GM10847 (cell line): ENCODE results near the gene PGAP2.

Experiments used
- POLR2A ChIP-seq: IDR thresholded peaks from 2 replicates; pipeline ENCODE4 v1.6.1; 2011; ENCODE audit not compliant: insufficient read length; ENCODE audit errors: extremely low read depth

The PGAP2 gene

DNA sequence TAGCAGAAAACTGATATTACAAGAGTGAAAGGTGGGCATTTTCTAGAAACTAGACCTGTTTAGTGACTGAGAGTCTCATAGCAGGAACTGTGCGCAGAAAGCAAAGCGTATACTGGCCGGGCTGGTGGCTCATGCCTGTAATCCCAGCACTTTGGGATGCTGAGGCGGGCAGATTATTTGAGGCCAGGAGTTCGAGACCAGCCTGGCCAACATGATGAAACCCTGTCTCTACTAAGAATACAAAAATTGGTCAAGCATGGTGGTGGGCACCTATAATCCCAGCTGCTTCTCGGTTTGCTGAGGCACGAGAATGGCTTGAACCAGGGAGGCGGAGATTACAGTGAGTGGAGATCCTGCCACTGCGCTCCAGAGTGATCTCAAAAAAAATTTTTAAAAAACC lies 9.2 kb upstream of the PGAP2 start:
- no peak for TF ChIP-seq POLR2A

DNA sequence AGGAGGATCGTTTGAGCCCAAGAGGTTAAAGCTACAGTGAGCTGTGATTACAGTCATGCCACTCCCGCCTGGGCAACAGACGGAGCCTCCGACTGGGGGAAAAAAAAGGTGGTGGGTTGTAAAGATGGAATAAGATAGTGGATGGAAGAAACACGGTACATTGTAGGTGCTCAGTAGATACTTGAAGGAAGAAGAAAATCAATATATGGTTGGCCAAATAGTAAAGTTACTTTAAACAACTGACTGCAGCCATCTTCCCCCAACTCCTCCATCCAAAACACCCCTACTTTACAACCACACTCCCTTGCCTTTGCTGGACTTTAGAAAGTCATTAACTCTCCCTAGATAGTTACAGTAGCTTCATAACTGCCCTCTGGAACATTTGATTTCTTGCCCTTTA lies 8.5 kb upstream of the PGAP2 start:
- no peak for TF ChIP-seq POLR2A

DNA sequence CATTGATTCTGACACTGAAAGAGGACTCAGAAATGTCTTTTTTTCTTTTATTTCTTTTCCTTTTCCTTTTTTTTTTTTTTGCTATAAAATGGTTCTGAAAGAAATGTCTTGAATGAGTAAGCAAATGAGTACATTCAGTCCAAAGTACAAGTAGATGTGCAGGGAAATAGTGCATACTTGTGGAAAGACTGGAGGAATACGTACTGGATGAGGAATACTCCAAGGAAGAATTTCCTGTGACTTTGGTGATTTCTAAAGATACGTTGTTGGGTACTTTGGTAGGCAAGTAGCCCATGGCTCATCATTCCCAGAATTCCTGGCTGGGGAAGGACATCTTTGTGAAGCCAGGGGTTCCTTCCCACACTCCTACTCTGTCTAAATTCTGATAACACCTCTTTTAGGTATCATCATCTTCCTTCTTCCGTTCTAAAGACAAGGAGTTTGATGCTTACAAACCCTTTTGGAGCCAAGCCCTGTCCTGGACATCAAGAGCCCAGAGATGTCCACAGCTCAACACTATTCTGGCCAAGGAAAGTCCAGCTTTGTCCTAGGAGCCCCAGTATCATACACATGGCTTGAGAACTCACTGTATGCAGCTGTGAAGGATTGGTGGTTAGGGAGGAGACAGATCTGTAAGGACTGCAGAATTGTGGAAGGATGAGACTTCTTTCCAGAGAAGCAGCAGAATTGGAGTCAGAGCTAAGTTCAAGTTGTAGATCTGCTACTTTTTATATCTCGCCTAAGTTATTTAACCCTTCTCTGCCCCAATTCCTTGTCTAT lies 6.2 kb upstream of the PGAP2 start:
- TF ChIP-seq POLR2A, result no peak

DNA sequence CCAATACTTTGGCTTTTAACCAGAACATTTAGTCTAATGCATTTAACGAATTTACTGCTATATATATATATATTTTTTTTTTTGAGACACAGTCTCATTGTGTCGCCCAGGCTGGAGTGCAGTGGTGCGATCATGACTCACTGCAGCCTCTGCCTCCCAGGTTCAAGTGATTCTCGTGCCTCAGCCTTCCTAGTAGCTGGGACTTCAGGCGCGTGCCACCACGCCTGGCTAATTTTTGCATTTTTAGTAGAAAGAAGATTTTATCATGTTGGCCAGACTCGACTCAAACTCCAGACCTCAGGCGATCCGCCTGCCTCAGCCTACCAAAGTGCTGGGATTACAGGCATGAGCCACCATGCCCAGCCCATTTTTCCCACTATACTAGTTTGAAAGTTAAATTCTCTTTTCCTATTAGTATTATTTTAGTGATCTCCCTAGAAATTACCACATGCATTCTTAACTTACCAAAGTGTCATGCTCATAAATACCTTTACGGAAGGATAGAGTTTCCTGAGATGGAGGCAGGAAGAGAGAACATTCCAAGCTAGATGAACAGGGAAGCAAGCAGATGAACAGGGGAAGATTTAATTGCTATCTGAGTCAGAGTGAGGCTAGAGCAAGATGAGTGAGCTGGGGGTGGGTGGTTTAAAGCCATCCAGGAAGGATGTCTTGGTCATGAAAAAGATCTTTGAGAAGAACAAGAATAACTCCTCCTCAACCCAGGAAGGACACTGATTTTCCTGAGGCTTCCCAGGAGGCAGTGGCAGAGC lies 4.4 kb upstream of the PGAP2 start:
- no peak for TF ChIP-seq POLR2A

DNA sequence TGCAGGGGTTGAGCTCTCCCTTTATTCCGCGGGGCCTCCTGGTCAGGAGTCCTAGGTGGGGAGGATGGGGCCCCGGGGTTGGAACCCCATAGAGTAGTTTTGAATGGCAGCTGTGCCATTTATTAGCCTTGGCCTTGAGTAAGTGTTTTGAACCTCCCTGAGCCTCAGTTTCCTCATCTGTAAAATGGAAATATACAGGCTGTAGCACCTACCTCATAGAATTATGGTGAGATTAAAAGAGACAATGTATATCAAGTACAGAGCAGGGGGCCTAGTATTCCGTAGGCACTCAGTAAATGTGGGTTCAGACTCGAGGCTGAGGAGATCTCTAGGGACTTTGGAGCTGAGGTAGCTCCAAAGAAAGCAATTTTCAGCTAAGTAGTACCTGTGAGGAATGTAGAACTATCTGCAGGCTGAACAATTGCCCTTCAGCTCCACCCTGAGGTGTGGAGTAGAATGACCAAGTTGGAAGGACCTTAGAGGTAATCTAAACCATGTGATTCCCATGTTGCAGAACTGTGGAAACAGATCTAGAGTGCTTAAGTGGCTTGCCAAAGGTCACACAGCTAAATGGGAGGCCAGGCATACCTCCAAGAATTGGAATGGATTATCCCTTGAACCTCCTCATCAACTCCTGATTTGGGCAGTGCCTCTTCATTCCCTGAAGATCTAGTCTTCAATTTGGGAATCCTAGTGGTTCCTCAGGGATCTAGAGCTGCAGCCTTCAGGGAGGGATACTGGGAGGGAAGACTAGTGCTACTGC lies 682 bp downstream of the PGAP2 start:
- TF ChIP-seq POLR2A, result no peak

DNA sequence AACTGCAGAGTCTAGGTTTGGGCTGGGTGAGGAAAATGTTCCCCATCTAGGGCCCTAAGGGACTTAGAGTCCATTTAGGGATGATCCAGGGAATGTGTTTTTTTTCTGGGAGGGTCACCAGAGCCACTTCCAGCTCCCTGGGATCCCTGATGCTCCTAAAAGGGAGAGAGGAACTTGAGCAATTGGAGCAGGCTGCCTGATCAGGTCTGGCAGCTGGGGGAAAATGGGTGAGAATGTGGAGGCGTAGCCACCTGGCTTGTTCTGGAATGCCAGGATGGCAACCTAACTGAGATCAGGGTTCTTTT lies 1.2 kb downstream of the PGAP2 start:
- TF ChIP-seq POLR2A, result no peak

DNA sequence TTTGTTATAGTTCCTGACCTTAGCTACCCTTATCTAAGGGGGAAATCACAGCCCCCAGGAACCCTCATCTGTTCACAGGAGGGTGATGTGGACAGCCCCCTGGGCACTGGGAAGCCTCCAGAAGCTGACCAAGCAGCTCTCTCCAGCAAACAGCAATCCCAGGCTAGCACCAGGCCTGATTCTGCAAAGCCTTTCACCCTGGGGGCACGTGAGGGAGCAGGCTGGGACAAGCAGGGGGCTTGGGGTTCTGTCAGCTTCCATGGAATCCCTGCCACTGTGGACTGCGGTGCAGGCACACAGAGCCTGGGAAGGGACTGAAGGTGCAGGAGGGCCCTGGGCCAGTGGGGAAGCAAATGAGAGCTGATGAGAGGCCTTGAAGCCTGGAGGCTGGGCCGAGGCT lies 2.1 kb downstream of the PGAP2 start:
- no peak for TF ChIP-seq POLR2A

DNA sequence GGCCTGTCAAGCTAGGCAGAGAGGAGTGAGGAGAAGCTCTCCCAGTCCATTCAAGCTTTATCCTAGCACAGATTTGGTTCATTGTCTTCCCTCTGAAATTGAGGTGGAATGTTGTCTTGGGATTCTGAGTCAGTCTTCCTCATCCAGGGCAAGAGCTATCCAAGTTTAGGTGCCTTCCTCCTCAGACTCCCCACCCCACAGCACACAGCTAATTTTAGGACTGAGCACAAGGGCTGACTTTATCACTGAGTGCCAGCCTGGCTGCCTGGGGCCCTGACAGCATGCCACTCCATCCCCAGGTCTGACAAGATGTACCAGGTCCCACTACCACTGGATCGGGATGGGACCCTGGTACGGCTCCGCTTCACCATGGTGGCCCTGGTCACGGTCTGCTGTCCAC lies 2.6 kb downstream of the PGAP2 start:
- no peak for TF ChIP-seq POLR2A

DNA sequence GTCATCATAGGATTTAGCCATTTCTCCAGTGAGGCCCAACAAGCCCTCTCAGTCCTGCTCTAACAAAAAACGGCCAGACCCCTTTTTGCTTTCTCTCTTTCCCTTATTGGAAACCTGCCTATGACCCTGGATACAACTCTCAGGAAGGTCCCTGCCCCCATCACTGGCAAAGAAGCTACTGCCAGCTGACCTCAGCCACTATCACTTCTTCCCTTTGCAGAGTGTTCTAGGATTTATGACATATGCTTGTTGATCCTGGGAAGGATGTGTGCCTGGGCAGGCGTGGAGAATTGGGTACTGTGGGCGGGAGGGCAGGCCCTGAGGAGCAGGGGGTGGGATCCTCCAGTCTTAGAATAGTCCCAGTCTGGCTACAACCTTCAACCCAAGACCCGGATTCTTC lies 7.5 kb downstream of the PGAP2 start:
- TF ChIP-seq POLR2A, result no peak

DNA sequence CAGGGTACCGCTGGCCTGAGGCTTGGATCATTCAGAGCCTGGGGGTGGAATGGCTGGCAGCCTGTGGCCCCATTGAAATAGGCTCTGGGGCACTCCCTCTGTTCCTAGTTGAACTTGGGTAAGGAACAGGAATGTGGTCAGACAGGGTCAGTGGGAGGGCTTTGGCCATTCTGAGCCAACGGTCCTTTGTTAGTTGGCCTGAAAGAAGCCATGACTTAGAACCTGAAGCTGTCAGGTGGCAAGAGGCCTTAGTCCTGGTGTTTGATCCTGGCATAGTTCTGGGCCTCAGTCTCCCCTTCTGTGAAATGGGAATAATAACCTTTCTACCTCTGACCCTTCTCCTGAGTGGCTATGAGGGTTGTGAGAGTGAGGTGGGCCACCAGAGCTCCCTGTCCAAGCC lies 8.3 kb downstream of the PGAP2 start:
- TF ChIP-seq POLR2A, result no peak

DNA sequence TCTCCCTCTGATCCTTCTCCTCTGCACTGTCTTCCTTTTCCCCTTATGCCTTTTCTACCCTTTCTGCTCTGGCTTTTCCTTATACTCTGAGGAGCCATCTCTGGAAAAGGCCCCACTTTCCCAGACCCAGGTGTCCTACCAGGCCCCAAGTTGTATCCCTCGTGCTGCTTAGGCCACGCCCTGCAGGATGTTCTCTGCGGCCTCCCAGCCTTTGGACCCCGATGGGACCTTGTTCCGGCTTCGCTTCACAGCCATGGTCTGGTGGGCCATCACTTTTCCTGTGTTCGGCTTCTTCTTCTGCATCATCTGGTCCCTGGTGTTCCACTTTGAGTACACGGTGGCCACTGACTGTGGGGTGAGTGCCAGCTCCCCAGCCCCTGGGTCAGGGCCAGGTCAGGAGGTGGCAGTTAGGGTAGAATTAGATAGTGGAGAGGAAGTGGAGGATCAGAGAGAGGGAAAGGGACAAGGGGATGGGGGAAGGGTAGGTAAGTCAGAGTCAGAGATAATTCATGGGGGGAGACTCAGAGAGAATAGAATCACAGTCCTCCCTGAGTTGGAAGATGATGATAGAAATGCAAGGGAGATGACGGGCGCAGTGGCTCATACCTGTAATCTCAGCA lies 8.9 kb downstream of the PGAP2 start:
- no peak for TF ChIP-seq POLR2A

DNA sequence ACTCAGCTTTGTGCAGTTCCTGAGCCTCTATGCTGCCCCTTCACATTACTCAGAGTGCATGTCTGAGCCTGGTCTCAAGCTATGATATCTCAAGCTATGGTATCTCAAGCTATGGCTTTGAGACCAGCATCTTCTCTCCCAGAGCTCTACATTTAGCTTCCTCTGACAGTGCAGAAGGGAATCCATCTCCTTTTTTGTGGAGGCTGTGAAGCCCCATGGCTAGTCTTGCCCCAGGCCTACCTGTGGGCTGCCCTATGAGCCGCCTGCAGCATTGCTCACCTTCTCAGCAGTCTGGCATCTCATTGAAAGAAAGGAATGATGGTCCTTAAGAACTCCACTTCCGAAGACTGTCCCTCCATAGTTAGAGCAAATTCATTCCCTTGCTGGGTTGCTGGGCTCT lies 12.6 kb downstream of the PGAP2 start:
- TF ChIP-seq POLR2A, result no peak

DNA sequence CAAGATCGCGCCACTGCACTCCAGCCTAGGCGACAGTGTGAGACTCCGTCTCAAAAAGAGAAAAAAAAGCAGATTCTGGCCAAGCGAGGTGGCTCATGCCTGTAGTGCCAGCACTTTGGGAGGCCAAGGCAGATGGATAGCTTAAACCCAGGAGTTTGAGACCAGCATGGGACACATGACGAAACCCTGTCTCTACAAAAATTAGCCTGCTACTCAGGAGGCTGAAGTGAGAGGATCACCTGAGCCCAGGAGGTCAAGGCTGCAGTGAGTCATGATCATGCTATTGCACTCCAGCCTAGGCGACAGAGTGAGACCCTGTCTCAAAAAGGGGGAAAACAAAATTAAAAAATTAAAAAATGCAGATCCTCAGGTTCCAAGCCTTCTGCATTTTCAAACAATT lies 14.0 kb downstream of the PGAP2 start:
- TF ChIP-seq POLR2A, result no peak

DNA sequence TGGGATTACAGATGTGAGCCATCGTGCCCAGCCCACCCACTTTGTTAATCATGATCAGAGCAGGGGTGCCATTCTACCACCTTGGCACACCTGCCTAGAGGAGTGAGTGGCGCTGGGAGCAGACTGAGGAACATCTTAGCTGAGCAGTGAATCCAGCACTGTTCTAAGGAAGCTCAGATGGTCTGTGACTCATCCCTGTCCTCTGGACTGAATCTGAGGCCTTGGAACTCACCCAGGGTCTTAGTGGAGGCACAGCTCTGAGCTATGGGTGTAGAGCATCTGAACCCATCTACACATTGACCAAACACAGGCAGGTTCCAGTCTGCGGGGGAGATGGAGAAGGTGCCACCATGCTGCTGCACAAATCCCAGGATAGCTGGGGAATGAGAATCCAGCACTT lies 14.9 kb downstream of the PGAP2 start:
- no peak for TF ChIP-seq POLR2A

DNA sequence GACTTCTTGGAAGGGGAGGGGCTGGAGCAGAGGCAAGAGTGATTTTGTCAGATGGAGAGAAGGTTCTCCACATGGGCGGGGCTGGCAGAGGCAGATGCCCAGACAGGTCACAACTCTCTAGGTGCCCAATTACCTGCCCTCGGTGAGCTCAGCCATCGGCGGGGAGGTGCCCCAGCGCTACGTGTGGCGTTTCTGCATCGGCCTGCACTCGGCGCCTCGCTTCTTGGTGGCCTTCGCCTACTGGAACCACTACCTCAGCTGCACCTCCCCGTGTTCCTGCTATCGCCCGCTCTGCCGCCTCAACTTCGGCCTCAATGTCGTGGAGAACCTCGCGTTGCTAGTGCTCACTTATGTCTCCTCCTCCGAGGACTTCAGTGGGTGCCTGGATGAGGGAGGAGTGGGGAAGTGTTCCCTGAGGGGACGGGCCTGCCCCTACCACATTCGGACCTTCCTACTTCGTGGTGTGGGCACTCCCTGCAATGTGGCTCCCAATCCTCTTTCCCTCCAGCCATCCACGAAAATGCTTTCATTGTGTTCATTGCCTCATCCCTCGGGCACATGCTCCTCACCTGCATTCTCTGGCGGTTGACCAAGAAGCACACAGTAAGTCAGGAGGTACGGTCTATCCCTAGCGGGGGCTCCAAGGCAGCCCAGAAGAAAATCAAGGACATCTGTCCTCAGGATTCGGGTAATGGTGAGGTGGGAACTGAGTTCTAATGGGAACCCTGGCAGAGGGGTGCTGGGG lies 15.6 kb downstream of the PGAP2 start:
- no peak for TF ChIP-seq POLR2A
